Left renal cortex interstitium (tissue), 4 donors: Measurements from ENCODE around the gene DSPP. TPM values are rescaled to one million over a fixed set of nuclear protein-coding genes. Genes with fewer than 3 reads are reported as not detected.
"Not testable (repeated sequence)": the region's sequence is repeated elsewhere in the genome, so short reads cannot be mapped to it uniquely, and the experiment has no call there.

ENCODE experiments used
- DNase-seq, 4 donors: peaks; one replicate each; pipeline ENCODE4 v3.0.0-alpha.2; 2013; ENCODE audit warnings: low read depth in 4 of 4, low spot score in 2 of 4, missing footprints in 1 of 4
- polyA plus RNA-seq, 4 donors: library from polyadenylated mRNA; unstranded; fragments of 120-200 nt; gene quantifications; one replicate each; pipeline ENCODE4 v1.2.1, GENCODE V29; 2013; ENCODE audit not compliant: insufficient read length in 4 of 4

Gene DSPP
- polyA plus RNA-seq = under 1 TPM in 2 of 4 donors, not detected in 2; 0.04 to 0.06 TPM

DNA sequence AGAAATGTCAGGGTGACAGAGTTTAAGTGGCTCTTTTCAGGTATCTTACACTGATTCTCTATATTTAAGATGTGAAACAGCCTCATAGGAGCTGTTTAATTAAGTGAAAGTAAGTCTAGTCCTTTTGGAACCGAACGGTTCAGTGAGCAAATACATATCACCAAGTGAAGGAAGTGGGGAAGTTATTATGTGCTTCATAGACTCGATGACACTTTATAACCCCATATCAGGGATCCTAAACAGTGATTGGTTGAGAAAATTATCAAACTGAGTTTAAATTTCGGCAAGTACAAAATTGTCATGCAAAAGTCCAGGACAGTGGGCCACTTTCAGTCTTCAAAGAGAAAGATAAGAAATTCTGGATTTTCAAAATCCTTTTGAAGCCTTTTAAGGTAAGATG lies at the start of gene DSPP:
Gene DSPP, plus strand, starts transcription at position 301 of the 400 bp plus-strand sequence. CDS start 2,380 bp downstream, outside the sequence.
- no peak for DNase-seq

DNA sequence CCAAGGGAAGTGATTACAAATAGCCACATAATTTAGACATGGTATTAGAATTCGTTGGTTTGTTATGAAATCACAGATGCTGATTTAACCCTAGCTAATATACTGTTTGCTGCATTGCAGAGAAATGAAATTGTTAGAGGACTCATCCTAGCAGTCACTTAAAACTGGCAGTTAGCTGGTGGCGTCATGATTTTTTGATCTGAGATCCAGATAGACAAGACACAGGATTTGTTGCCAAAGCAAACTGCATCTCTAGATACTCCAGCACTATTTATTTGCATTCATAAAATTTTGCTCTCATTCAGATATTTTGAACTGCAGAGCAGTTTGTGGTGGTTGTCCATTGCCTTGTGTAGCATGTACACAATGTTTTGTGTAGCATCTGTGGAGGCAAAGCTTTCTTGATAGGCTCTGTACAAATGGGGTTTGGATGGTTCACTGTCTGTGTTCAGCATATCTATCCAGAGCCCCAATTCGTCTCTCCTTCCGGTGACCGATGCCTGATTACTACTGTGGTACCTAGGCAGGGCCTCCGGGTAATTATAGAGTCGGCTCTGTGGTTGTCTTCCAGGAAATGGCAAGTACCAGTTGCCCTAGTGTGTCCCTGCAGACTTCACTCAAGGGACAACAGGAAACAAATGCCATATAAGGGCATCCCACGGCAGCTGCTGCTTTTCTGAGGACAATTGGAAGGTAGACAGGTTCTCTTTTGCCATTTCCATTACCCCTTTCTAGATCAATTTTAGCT lies 49.1 kb upstream of the DSPP start:
- no peak for DNase-seq

GRCh38 chr4:87560802-87561201 lies 47.5 kb upstream of the DSPP start:
- DNase-seq = no peak

DNA sequence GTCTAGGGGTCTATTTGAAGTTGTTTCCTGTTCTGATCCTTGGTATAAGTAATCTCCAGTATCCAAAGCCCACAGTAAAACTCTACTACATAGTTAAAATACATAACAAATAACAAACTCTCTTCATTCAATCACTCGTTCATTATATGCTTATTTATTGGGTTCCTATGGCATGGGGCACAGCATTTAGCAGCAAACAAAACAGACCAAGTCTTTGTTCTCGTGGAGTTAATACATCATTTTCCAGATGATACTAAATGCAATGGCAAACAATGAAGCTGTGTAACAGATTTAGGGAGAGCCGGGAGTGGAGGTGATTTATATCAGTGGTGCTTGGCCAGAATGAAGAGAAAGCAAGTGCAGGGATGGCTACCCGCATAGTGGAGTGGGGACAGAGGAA lies 42.6 kb upstream of the DSPP start:
- no peak for DNase-seq

- DNase-seq = no peak
Measured at GRCh38 chr4:87566276-87566675, 42.1 kb upstream of the DSPP start.

DNA sequence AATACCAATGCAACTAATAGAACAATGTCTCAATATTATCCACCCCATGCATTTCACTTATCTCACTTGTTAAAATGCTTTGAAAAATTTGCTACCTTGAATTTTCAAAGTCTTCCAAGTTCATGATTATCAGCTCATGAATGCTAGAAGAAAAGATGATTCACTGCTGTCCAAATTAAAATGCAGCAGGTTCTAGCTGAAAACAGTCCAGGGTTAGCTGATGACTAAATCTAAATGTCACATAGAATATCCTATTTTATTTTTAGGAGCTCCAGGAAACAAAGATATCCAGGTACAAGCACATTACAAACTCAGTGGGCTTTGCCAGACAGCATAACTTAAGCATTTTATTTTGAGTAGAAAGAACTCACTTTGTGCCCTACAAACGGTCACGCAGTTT lies 41.1 kb upstream of the DSPP start:
- DNase-seq = no peak

DNA sequence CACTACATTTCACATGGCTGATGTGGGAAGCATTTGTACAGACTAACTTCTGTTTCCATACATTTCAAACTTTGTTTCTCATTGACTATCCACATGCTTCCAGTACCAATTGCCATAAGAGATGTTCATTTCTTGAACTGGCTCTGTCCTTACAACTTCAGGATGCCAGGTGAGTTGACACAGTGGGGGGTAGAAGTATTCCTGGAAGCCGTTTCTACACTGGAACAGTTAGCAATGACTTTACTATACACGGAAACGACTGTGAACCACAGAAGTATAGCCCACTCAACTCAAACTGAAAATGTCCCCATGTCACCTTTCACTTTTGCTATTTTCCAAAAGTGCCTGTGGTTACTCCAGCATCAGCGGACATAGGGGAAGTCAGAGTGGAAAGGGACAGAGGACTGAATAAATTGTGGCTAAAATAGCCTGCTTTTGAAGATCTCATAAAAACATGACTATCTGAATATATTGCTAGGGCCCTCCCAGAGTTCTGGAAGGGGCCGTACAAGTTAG lies 38.0 kb upstream of the DSPP start:
- no peak for DNase-seq

- DNase-seq = not testable (repeated sequence)
Measured at GRCh38 chr4:87574376-87574775, 34.0 kb upstream of the DSPP start.

DNA sequence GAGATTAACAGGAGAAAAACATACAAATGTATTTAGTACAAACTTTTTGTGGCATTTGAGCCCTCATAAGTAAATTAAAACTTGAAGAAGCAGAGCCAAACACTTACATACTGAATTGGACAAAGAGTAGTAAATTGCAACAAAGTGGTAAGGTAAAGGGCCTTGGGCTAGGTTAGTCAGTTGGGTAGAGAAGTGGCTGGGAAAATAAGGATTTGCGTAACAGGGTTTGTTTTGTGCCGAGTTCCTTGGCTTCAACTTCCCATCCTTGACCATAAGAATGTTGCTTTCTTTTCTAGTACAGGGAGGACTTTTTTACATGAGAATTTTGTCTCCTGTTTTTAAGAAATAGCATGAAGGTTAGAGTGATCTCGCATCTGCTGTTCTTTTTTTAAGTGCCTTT lies 33.3 kb upstream of the DSPP start:
- no peak for DNase-seq

DNA sequence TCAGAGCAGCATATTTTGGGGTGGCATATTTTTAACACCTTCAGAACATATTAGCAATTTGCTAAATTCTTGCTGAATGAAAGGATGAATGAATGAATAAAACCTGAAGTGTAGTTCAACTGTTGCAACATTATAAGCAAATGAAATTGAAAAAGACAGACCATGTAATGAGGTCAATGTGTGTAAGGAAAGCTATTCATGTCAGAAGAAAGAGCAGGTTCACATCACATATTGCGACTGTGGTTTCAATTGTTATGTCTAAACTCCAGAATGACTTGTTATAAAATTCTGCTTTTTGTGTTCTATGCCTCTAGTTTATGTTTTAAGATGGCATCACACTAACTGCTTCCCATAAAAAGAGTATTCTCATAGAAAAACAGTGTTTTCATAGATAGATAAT lies 32.9 kb upstream of the DSPP start:
- no peak for DNase-seq

DNA sequence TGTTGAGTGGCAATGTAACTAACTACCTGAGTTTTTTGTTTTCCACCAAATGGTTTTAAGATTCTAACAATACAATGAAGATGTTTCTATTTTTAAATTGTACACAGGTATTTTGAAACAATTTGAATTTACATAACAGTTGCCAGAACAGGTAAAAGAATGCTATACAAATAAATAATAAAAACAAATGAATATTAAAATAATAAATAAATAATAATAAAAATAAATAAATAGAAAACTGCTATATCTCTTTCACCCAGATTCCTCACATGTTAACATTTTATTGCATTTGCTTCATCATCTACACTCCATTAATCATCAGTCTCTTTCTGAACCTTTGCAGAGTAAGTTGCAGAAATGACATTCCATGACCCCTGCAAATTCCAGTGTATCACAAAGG lies 32.3 kb upstream of the DSPP start:
- DNase-seq = no peak

GRCh38 chr4:87579478-87579877 lies 28.9 kb upstream of the DSPP start:
- DNase-seq = no peak

DNA sequence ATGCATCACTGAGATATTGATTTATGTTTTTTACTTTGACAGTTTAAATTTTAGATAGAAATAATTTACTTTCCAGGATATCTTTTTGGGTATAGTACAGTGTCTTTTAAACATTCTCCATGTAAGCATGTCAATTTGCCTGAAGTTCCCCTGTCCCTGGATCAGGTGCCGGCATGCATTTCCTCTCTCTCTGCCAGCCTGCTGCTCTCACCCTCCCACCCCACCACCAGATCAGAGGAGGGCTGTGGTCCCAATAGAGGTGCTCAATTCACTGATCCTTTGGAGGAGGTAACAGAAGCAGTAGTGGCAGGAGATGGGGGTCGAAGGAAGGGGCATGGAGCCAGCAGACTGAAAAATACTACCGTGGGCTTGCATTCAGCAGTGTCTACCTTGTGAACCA lies 28.3 kb upstream of the DSPP start:
- DNase-seq = no peak

GRCh38 chr4:87584222-87584908 lies 24.0 kb upstream of the DSPP start:
- no peak for DNase-seq

- DNase-seq = no peak
Measured at GRCh38 chr4:87589531-87589930, 18.8 kb upstream of the DSPP start.

GRCh38 chr4:87592124-87592523 lies 16.2 kb upstream of the DSPP start:
- DNase-seq = no peak

GRCh38 chr4:87601361-87601760 lies 7.0 kb upstream of the DSPP start:
- no peak for DNase-seq

DNA sequence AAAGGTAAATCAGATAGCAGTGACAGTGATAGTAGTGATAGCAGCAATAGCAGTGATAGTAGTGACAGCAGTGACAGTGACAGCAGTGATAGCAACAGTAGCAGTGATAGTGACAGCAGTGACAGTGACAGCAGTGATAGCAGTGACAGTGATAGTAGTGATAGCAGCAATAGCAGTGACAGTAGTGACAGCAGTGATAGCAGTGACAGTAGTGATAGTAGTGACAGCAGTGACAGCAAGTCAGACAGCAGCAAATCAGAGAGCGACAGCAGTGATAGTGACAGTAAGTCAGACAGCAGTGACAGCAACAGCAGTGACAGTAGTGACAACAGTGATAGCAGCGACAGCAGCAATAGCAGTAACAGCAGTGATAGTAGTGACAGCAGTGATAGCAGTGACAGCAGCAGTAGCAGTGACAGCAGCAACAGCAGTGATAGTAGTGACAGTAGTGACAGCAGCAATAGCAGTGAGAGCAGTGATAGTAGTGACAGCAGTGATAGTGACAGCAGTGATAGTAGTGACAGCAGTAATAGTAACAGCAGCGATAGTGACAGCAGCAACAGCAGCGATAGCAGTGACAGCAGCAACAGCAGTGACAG lies 6.1 kb downstream of the DSPP start:
- DNase-seq = no peak

- DNase-seq = no peak
Measured at GRCh38 chr4:87616268-87616667, 7.9 kb downstream of the DSPP start.

- DNase-seq = no peak
Measured at GRCh38 chr4:87620086-87620485, 11.8 kb downstream of the DSPP start.

- no peak for DNase-seq
Measured at GRCh38 chr4:87620491-87620890, 12.2 kb downstream of the DSPP start.

- DNase-seq = no peak
Measured at GRCh38 chr4:87622303-87622702, 14.0 kb downstream of the DSPP start.
